DMS53 treated with DMSO at 0.1 percent for 48 hours (cell line): Measurements from ENCODE around the gene SPANXD.
"Not testable (repeated sequence)": the region's sequence is repeated elsewhere in the genome, so short reads cannot be mapped to it uniquely, and the experiment has no call there.

Experiments
- DNase-seq: peaks from one replicate; lab custom pipeline; 2025; ENCODE audit not compliant: unreplicated experiment; lab: John Stamatoyannopoulos, UW

The SPANXD gene, protein sequence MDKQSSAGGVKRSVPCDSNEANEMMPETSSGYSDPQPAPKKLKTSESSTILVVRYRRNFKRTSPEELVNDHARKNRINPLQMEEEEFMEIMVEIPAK

DNA sequence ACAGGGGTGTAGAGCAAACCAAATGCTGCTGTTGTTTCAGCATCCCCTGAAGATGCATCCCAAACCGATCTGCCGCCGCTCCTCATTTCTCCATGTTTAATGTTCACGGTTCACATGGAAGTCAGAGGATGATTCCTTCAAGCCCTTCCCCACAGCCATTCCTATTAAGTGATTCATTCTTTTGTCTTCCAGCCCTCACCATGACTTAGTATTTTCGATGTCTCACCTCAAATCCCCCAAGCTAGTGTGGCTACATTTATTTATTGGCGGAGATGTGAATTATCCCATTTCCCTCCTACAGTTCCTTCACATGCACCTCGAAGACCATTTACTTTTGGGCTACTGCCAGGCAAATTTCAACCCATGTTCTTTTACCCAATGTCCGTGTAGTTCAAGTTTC, at the start of gene SPANXD:
SPANXD (minus strand) TSS at position 101 of the 400 bp plus-strand sequence. CDS start 334 bp downstream, outside the sequence.
- not testable (repeated sequence) for DNase-seq

DNA sequence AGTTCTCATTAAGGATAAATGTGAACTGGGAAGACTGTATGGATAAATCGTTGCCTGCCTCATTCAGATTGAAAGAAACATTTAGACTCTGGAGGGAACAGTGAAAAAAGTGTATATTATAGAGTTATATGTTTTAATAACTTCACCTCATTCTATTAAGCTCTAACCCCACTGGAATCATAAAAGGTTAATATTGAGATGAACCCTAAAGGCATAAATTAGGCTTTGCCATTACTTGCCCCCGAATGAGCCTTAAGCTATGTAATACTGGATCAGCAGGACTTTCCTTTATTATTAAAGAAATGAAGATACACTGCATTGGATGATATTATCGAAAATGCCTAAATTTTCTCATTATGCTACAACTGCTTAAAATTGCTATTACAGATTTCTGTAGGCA, 44.1 kb upstream of the SPANXD start:
- no peak for DNase-seq

DNA sequence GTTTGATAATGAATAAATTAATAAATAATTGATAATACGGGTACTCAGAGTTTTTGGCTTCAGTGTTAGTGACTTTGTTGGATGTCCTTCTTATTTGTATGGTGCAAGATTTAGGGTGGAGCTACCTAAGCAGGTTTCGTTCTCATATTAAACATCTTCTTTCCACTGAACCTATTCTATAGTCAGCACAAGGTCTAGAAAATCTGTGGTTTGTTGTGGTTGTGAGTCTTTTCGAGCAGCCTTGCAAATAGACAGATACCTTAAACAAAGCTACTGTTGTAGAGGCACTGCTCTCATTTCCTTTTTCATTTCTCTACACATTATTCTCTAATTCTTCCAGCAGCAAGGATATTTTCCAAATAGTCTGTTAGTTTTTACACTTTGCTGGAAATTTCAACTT, 38.1 kb upstream of the SPANXD start:
- no peak for DNase-seq

DNA sequence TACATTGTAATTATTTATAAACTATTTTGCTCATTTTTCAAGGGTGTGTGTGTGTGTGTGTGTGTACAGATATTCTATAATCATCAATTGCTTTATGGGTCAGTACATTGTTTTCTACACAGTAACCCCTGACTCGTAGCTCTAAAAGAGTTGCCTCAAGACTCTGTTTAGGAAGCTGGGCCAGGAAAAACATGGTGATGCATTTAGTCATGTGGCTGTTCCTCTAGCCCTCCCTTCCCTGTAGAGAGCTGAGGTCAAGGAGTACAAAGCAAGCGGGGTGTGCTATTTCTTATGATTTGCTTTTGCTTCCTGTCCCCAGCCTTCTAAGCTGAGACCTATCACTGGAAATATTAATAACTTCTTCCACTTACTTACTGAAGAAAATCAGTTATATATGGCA, 34.8 kb upstream of the SPANXD start:
- DNase-seq, result no peak

DNA sequence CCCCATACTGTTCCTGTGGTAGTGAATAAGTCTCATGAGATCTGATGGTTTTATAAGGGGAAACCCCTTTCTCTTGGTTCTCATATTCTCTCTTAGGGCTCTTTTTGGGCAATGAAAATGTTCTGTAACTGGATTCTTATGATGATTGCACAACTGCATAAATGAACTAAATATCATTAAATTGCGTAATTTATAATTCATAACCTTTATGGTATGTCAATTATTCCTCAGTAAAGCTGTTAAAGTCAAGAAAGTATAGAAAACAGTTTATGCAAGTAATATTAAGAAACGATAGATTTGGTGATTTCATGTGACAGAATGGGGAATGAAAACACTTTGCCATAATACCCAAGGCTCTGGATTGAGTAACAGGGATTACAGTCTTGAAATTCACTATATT, 33.5 kb upstream of the SPANXD start:
- DNase-seq, result no peak

DNA sequence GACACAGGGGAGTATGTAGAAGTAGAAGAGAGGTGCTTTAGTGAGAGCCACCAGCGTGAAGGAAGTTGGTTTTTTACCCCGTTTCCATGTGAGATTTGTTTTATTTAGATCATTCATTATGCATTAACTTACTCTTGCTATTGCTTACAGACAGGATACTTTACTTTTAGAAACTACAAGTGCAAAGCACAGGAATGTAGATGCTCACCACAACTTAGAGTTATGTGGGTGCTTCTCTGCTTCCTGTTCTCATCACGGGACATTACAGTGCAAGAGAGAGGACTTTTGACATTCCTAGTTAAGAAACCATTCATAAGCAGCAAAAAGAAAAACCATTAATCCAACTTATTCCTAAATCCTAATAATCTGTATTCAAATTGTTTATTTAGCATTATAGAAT, 25.6 kb upstream of the SPANXD start:
- no peak for DNase-seq

DNA sequence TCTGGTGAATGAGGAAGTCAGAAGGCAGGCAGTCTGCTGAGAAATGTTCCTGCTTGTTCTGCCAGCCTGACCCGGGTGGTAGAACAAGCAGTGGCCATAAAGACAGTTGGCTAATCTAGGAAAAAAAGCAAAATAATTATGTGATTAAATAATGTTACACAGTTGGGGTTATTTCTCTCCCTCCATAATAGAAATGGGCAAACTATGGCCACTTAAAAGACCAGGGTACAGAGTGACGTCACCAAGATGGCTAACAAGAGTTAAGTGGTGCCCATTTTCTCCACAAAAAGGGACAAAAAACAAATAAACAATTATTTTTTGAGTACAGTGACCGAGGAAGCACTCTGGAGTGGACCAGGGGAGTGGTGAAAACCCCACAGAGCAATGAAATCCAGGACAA, 16.1 kb upstream of the SPANXD start:
- DNase-seq, result no peak

DNA sequence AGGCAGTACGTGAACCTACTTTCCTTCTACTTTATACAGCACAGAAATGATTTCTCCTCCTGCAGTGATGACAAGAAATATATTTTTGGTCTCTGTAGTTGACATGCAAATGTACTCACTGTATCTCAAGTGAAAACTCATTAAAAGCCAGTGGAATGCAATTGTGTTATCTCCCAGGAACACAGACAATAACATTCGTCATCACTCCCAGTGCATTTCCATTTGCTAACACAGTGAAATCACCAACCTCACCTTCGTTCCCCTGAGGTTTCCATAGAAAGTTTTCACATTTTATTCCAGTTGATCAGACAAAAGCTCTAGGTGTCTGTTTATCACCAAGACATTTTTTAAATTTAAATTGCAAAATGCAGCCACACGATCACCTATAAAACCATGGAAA, 2.5 kb upstream of the SPANXD start:
- no peak for DNase-seq

DNA sequence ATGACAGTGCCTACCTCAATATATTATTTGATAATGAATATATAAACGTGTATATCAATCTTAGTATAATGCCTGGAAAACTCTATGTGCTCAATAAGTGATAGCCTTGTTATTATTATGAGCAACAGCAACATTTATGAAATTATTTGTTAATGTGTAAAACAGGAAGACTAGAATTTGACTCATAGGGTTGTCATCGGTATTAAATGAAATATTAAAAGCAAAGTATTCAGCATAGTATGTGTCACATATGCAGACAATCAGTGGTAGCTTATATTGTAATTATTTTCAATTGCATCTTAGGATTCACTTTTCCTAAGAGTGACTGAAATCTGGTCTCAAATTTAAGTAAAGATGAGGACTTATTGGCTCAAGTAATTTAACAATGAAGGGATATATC, 24.6 kb downstream of the SPANXD start:
- DNase-seq, result no peak

DNA sequence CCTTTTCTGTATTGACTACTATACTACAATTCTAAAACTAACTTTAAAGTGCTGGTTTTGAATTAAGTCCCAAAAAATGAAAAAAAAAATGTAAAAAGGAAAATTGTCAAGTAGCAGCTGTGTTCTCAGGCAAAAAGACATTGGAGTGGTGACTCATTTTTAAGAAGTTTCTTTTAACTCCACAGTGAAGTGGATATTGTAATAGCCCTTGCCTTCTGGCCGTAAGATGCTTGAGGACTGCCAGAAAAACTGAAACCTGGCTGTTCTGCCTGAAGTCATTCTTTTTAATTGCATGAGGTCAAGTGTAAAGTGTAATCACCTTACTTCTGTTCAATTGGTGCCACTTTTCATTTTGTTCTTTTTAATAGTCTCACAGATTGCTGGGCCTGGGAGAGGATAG, 28.9 kb downstream of the SPANXD start:
- DNase-seq, result no peak

DNA sequence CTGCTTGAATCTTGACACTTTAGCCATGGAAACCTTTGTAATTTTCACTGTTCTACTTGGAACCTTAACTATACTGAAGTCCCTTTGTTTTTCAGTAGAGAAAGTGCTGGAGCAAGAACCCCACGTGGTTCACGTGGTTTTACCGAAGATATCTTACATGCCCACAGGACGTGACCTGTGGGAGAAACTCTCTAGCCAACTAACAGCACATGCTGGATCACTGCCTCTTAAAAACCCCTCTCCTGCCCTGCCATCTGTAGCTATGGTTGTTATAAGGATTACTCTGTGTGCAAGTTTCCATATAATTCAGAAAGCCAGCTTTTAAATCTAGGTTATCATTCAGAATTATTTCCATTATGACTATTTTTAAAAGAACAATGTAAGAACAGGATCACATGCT, 30.2 kb downstream of the SPANXD start:
- DNase-seq, result no peak

DNA sequence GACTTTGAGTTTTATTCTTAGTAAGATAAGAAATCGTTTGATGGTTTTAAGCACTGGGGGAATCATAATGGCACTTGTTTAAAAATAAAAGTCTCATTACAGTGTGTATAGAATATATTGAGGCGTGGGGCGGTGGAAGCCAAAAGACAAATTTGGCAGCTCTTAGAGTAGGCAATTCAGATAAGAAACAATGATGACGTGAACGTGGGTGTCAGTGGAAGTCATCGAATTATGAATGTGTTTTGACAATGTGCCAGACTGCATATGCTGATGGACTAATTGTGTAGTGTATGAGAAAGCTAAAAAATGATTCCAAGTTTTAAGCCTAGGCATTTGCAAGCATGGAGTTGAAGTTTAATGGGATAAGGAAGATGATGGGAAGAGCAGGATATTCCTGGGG, 35.8 kb downstream of the SPANXD start:
- no peak for DNase-seq

DNA sequence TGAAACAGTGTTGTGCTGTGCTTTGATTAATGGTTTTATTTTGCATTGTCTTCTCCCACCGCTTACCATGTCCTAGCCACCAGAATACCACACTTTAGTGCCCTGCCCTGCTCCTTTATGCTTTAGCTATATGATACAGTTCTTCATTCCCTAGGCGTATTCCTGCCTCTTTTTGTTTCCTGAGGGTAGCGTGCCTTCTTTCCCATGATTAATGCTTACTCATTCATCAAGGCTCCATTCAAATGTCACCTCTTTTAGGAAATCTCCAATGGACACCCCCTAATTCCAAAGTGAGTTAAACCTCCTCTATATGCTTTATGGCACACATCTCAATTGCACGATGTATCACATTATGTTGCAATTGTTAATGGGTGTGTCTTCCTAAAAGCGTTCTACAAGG, 46.3 kb downstream of the SPANXD start:
- no peak for DNase-seq
